HG03575 (cell line): ENCODE measurements around the gene ALKAL2.
"Not testable (repeated sequence)": the region's sequence is repeated elsewhere in the genome, so short reads cannot be mapped to it uniquely, and the experiment has no call there.

Experiments used
- ATAC-seq: cut with Tn5 transposase; IDR thresholded peaks from one replicate; pipeline ENCODE4 v1.9.1; 2021; ENCODE audit not compliant: unreplicated experiment, insufficient number of reproducible peaks, low FRiP score; ENCODE audit errors: extremely low read depth

ALKAL2 gene, protein sequence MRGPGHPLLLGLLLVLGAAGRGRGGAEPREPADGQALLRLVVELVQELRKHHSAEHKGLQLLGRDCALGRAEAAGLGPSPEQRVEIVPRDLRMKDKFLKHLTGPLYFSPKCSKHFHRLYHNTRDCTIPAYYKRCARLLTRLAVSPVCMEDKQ

DNA sequence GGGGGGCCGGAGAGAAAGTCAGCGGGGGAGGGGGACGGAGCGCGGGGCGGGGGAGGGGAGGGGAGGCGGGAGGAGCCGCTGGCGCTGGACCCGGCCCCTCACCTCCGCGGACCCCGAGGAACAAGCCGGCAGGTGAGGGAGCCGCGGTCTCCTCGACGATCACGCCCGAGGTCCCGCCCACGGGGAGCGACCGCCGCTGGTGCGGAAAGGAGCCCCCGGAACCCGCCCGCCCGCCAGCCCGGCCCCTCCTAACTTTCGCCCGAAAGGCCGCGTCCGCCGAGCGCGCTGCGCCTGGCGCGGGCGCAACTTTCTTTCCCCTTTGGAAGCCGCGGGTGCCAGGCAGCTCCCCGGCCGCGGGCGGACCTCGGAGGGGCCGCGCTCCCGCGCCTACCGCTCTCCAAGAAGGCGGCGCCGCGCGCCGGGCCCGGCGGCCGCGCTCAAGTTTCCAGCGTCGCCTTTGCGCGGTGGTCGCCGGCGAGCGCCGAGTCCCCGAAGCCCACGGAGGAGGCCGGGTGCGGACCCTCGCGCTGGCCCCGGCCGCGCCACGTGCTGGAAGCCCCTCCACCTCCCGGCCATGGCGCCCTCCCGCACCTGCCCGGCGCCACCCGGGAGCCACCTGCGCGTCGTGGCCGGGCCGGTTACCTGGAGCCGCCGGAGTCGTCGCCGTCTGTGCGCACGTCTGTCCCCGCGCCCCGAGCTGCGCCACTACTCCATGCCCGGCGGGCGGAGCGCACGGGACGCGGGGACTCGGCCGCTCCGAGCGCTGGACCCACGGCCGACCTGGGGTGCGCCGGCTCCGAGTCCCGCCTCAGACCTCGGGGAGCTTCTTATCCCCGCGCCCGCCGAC, at the start of gene ALKAL2:
Gene ALKAL2 (minus strand): TSS at position 181 of the 847 bp plus-strand sequence. CDS start 256 bp downstream, outside the sequence.
- no peak for ATAC-seq

DNA sequence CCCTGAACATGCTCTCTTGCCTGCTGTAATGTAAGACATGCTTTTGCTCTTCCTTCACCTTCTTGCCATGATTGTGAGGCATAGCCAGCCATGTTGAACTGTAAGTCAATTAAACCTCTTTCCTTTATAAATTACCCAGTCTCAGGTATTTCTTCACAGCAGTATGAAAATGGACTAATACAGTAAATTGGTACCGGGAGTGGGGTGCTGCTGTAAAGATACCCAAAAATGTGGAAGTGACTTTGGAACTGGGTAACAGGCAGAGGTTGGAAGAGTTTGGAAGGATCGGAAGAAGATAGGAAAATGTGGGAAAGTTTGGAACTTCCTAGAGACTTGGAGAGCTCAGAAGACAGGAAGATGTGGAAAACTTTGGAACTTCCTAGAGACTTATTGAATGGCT, 49.1 kb upstream of the ALKAL2 start:
- ATAC-seq, result not testable (repeated sequence)

DNA sequence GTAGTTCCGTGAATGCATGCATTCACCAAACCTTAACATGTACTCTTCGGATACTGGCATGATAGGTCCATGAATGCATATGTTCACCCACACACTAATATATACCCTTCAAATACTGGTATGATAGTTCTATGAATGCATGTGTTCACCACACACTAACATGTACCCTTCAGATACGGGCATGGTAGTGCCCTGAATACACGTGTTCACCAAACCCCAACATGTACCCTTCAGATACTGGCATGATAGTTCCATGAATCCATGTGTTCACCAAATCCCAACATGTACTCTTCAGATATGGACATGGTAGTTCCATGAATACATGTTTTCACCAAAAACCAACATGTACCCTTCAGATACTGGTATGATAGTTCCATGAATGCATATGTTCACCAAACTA, 48.5 kb upstream of the ALKAL2 start:
- no peak for ATAC-seq

DNA sequence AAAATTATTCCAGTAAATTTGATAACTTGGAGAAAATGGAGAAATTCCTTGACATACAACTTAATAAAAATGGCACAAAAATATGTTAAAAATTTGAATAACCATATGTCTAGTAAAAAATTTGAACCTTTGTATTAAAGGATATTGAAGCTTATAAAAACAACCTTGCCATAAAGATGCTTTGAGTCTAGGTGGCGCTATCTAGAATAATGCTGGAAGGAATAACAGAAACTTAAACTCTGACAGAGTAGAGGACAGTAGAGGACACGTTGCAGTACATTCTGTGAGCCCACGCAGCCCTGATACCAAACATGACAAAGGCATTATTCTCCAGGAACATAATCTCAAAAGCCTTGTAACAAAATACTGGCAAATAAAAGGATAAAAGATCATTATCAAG, 44.7 kb upstream of the ALKAL2 start:
- no peak for ATAC-seq

DNA sequence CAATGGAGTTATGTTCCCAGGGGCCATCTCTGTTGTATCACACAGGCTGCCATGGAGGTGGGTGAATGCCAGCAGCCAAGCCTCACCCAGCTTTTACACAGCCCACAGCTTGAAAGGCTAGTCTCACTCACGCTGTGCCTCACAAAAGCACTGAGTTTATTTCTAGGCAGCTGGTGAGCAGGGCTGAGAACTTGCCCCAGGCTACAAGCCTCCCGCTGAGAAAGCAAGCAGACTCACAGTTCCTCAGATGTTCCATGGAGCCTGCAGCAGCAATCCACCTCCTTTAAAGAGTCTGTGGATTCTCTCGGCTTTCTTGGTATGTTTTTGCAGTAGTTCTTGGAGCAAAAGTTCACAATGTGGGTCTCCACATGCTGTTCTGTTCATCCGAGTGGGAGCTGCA, 40.9 kb upstream of the ALKAL2 start:
- no peak for ATAC-seq

DNA sequence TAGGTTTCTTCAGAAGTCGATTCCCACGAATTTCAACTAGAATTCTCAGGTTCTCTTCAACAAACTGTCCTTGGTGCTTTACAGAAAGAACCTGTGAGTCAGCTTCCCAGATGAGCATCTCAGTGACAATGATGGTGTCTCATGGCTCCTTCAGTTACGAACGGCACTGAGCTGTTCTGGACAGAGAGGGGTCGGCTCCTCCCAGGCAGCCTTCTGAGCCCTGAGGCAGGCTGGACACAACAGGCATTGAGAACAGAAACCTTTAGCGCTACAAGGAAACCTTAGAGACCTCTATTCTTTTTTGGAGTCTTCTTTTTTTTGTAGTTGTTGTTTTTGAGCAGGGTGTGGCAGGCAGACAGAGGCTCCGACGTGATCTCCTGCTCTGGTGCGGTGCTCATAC, 35.1 kb upstream of the ALKAL2 start:
- ATAC-seq, result no peak

DNA sequence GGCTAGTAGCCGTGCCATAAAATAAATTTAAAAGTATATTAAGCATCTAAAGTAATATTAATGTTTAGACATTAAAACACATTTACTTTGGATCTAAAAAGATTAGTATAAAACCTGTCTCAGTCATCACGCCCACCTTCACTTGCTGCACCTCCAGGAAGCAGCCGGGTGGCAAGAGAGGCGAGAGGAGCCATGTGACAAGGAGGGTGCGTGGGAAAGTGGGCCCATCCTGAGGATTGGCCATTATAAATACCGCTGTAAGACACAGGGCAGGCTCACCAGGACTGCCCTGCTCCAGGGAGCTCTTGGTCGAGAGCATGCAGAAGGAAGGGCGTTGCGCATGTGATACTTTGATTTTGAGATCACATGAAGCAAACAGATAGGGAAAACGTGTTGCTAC, 34.4 kb upstream of the ALKAL2 start:
- ATAC-seq, result no peak

DNA sequence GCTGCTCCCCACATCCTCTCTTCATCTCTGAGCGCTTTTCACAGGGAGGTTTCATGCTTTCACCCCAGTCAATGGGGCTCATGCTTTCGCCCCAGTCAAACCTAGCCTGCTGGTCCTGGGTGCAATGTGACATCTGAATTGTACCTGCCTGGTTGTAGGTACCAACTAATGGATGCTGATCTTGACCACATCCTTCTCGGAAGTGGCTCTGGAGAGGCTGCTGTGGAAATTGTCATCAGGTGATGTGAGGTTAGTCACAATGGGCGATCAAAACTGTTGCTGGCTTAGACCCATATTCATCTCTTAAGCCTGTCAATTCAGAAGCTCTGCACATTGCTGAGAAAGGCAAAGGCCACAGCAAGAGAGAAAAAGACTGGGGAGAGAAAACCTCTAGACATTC, 32.7 kb upstream of the ALKAL2 start:
- no peak for ATAC-seq

DNA sequence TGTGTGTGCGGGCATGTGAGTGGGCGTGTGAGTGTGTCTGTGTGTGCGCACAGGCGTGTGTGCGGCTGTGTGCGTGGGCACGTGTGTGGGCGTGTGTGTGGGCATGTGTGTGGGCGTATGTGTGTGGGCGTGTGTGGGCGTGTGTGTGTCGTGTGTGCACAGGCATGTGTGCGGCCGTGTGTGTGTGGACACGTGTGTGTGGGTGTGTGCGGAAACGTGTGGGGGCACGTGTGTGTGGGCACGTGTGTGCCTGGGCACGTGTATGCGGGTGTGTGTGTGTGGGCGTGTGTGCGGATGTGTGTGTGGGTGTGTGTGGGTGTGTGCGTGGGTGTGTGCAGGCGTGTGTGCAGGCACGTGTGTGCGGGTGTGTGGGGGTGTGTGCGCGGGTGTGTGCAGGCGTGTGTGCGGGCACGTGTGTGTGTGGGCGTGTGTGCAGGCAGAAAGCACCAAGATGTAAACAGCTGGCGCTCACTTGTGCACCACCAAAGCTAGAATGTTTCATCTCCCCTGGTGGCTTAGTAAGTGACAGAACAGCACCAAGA, 31.2 kb upstream of the ALKAL2 start:
- no peak for ATAC-seq

DNA sequence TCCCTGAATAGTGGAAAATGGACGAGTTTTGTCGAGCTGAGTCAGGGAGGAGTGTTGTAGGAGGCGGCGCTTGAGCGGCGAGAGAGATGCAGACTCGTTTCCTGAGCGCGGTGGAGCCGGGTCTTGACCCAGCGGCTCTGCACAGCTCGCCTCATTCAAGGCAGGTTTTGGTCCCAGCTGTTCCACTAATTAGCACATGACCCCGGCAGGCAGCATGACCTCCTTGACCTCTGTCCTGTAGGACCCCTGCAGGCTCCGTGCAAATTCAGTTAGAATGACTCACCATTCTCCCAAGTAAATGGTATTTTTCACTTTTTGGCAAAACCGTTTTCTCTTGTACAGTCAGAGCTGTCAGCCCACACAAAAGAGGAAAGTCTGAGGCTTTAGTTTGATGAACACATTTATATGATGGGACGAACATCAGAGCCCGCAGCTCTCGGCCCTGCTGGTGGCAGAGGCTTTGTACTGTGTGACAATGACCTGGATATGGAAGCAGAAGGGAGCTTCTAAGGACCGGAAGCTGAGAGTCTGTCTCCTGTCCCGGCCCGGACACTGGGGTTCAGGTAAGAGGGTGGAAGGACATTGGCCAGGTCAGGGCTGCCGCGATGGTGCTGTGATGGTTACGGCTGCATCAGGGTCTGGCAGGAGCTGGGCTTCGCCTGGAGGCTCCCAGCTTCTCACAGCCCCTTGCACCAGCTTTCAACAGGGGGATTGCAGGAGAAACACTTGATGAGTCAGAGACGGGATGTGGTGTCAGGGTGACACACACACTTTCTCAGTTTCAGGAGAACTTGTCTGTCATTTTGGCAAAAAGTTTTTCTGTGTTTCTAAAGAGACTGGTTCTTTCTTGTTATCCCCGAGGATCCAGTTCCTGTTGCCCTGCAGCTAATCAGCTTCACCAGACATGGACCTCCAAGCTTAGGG, 29.9 kb upstream of the ALKAL2 start:
- ATAC-seq, result no peak

DNA sequence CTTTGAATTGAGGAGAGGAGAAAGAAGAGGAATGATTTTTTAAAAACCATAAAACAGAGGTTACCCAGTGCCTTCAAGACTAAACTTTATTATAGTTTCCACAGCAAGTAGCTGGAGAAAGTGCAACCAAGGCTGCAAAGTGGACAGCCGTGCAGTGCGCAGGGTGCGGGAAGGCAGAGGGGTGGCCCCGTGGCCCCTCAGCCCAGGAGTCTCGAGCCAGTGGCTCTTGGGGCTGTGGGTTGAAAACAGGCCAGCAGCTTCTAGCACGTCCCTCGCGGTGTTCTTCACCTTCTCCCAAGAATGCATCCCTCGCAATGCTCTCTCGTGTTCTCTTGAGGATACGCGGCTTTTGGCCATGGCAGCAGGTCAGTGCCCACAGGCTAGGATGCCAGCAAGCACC, 28.5 kb upstream of the ALKAL2 start:
- no peak for ATAC-seq

DNA sequence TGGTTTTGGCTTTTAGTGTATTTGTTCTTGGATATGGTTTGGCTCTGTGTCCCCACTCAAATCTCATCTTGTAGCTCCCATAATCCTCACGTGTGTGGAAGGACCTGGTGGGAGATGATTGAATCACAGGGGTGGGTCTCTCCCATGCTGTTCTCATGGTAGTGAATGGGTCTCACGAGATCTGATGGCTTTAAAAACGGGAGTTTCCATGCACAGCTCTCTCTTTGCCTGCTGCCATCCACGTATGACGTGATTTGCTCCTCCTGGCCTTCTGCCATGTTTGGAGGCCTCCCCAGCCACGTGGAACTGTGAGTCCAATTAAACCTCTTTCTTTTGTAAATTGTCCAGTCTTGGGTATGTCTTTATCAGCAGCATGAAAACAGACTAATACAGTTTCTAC, 28.0 kb upstream of the ALKAL2 start:
- not testable (repeated sequence) for ATAC-seq

DNA sequence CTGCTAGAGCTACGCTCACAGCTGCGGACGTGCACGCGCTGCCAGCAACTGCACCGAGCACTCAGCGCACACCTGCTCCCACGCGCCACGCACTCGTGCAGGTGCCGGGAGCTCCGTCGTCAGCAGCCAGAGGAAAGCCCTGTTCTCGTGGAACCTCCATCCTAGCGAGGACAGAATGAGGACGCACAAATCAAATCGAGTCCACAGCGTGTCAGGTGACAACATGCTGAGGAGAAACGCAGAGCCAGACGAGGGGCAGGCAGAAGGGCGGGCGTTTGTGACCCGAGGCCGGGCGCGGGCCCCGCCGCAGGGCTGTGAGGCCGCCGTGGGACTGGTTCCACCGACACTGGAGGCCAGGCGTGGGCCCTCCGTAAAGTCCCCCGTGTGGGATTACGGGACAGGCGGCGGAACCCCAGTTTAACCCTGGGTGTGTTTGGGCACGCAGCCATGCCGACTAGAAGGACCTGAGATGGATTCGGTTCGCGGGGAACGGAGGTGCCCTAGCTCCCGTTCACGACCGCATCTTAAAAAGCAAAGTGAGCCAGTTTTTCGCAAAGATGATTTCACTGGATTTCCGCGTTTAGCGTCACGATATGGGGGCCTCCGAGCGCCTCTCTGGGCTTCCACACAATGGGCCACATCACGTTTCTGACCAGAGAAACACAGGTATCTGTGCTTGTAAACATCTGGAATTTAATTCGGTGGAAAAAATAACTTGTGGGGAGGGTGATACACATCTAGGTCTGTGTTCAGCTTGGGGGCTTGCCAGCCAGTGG, 26.9 kb upstream of the ALKAL2 start:
- no peak for ATAC-seq

DNA sequence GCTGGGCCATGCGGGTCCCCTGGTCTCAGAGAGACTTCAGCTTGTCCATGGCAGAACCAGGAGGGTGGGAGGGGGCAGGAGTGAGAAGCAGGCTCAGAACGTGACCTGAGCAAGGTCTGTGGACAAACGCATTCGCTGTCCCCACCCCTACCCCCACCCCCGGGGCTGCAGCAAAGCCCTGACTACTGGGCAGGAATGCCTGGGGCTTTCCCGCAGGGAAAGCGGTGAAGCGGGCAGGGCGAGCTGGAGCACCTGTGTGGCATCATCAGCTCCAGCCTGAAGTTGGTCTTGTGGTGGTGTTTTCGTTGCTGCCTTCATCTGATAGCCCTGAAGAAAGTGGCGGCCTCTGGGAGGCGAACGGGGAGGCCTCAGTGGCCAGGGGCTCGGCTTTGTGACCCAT, 26.1 kb upstream of the ALKAL2 start:
- no peak for ATAC-seq

DNA sequence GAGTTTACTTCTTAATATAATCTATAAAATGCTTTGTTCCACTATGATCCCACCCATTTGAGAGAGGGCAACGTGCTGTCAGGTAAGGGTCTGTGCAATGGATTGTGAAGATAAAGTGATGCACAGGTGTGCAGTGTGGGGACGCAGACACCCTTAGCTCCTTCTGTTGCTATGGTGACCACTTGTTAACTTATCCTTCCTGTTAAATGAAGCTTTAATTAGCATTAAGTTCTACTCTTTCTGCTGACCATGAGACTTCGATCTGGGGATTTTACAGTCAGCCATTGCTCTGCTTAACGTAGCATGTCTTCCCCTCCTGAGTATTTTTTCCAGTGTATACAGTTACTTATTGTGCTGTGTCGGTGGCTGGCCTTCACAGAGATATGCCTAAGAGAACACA, 23.1 kb upstream of the ALKAL2 start:
- no peak for ATAC-seq

DNA sequence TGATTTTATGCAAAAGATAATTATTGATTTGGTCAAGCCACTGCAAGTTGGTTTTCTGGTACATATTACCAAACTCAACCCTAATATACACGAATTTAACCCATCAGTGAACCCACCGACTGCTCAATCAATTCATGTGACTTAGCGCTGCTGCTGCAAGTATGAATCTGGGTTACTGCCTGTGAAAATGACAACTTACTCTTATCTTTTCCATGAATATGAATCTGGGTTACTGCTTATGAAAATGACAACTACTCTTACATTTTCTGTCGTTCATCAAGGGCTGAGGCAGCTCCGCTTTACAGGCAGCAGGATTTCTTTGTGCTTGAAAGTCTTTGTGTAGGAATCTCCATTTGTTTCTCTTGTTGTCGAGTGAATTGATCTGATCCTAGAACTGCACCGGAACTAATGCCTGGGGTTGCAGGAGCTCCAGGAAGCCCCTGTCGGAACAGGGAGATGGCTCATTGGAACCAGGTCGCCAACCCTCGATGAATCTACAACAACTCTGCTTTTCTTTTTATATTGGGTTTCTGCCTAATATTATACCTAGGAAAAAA, 22.1 kb upstream of the ALKAL2 start:
- no peak for ATAC-seq

DNA sequence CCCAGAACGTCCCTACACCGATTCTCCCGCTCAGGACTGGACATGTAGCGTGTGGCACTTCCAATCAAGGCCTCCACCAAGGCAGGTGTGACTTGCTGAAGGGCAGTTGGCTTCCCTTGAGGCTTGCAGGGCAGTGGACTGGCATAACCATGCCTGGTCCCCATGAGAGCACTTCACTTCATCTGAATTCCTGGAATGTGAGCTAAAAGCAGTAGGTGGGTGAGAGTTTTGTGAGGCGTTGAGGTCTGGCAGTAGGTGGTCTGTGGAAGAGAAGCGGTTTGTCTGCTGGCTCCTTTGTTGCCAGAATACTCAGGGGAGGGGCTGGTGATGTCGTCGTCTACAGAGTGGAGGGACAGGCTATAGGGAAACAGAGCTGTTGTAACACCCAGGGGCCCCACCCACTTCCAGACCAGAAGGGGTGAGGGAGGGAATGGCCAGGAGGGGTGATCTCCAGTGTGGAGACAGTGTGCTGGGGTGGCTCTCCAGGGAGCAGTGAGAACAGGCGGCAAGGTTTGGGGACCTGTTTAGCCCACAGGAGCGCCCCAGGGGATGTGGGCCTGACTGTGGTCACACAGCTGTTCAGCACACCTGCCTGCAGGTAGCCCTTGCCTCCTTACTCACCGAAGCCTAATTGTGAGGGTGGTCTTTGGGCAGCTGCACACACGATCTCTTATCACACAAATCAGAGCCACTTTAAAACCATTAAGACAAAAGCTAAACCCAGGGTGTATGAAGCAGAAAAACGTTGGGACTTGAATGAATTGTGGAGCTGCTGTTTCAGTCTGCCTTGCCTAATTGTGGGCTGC, 21.5 kb upstream of the ALKAL2 start:
- ATAC-seq, result no peak

DNA sequence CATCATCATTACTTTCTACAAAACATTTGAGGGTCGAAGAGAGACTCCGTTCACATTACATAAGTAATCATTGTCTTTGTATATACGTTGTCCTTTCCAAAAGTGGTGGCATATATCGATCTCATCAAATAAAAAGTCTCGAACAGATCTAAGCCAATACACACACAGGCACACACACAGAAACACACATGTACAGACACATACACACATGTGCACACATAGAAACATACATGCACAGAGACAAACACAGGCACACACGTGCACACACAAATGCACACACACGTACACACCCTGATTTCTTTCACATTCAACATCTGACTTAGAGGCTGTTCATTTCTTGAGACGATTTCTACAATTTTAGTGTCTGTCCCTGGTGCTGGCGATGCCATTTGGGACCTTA, 17.5 kb upstream of the ALKAL2 start:
- ATAC-seq, result no peak
